ENCODE data around the gene ARHGEF33. TPM values are rescaled to one million over a fixed set of nuclear protein-coding genes. Genes with fewer than 3 reads are reported as not detected.

Gene ARHGEF33
- total and polyA plus RNA-seq, 2 of the 8 experiments (the other 6 are each of a cell fraction or from before 2014, with no cell fraction given), result 0.09 to 0.95 TPM

GRCh38 chr2:38871432-38871831 lies 18.2 kb upstream of the ARHGEF33 start:
- no peak overlapping the region for H4K5ac ChIP-seq (ENCODE audit: insufficient read length, low read depth, low read length)
- no peaks in the 10 kb centered on the region for H3K4me1 ChIP-seq (replicated peaks in 1 of 4; ENCODE audit: control insufficient read depth in 3 of 4, insufficient read depth in 4 of 4, low read length in 3 of 4)
- H3K27ac ChIP-seq (ENCODE audit: low read depth, low read length), result no peak overlapping the region
- no peak overlapping the region for H2BK5ac ChIP-seq (ENCODE audit: low read depth, low read length)
- H2AFZ ChIP-seq (ENCODE audit: low read length), result no peak overlapping the region
- no peaks in the 10 kb centered on the region for H3K79me1 ChIP-seq (ENCODE audit: low read depth, low read length)
- ChIA-PET POLR2A (ENCODE audit: partially characterized antibody) (interaction anchor here (0.6 to 1.3 kb wide), 2 partner anchors 120 to 232 kb away, joined by 3 read pairs; partner anchors contain the start of gene SRSF7), CTCF (ENCODE audit: partially characterized antibody) (no interaction called here)
- H3K9ac ChIP-seq (replicated peaks in 1 of 4; ENCODE audit: extremely low read depth in 1 of 4, low read depth in 3 of 4, low read length in 3 of 4), result no peak overlapping the region
- FAIRE-seq (no peak), DNase-seq (ENCODE audit: low read depth in 1 of 2, low spot score in 2 of 2) (no peak)
- no peak overlapping the region for H3K4ac ChIP-seq (replicated peaks; ENCODE audit: insufficient read length, low read depth, low read length)
- H4K8ac ChIP-seq (ENCODE audit: extremely low read depth, insufficient read depth, low read length), result no peak overlapping the region
- no peak overlapping the region for H3K18ac ChIP-seq (ENCODE audit: extremely low read depth, low read length)
- 96% methylated on average over 3 of the region's 3 CpGs; no CpG with 5 or more reads in 1 of the 2 experiments for WGBS, 2 experiments (ENCODE audit: extremely low coverage in 1 of 2, insufficient coverage in 1 of 2, insufficient read length in 1 of 2, insufficient replicate concordance in 2 of 2, low coverage in 1 of 2, low lambda C conversion rate in 2 of 2, missing lambda C conversion rate in 1 of 2)
- no peak overlapping the region for H3K23ac ChIP-seq (ENCODE audit: insufficient read length)
- no peak overlapping the region for H4K91ac ChIP-seq (replicated peaks; ENCODE audit: insufficient read length, low read length)
- H2BK20ac ChIP-seq (ENCODE audit: low read length), result no peak overlapping the region
- H3K56ac ChIP-seq (replicated peaks; ENCODE audit: insufficient read length, low read depth, low read length), result no peak overlapping the region
- no peak overlapping the region for H2AK5ac ChIP-seq (ENCODE audit: low read depth, low read length)
- H3K4me3 ChIP-seq (ENCODE audit: extremely low read depth in 1 of 4, insufficient read depth in 2 of 4, low read depth in 3 of 4, low read length in 4 of 4), result no peak overlapping the region
- no peak for TF ChIP-seq ZNF274 (IDR thresholded peaks at IDR 0.05; ENCODE audit: borderline replicate concordance, extremely low read depth, low read length)
- no peak for TF ChIP-seq YY1 (IDR thresholded peaks at IDR 0.05; ENCODE audit: low read depth, low read length)
- no peak for TF ChIP-seq POU5F1 (IDR thresholded peaks at IDR 0.05; ENCODE audit: low read depth, low read length)
- TF ChIP-seq EGR1 (IDR thresholded peaks at IDR 0.05; ENCODE audit: borderline replicate concordance, low read depth, low read length), result no peak
- no peak for TF ChIP-seq SIRT6 (IDR thresholded peaks at IDR 0.05; ENCODE audit: low read length)
- TF ChIP-seq KDM5A (IDR thresholded peaks at IDR 0.05; ENCODE audit: low read length), result no peak
- TF ChIP-seq ASH2L (IDR thresholded peaks at IDR 0.05; ENCODE audit: low read length), result no peak
- TF ChIP-seq SP4 (IDR thresholded peaks at IDR 0.05; ENCODE audit: low read length), result no peak
- TF ChIP-seq NRF1 (IDR thresholded peaks at IDR 0.05; ENCODE audit: low read depth, low read length), result no peak
- no peak for TF ChIP-seq CHD2 (IDR thresholded peaks at IDR 0.05; ENCODE audit: low read length)
- TF ChIP-seq MAFK (IDR thresholded peaks at IDR 0.05; ENCODE audit: low read depth, low read length), result no peak
- no peaks in the 10 kb centered on the region for H3K27me3 ChIP-seq (replicated peaks in 1 of 4; ENCODE audit: control insufficient read depth in 3 of 4, extremely low read depth in 1 of 4, insufficient read depth in 3 of 4, low read length in 3 of 4)
- H3K79me2 ChIP-seq (ENCODE audit: control insufficient read depth in 1 of 2, insufficient read depth in 2 of 2, low read length in 2 of 2), result peaks cover 0 to 40% of the 10 kb centered on the region in 2 experiments; a peak in 2 of 4 replicates
- H4K20me1 ChIP-seq (replicated peaks in 1 of 2; ENCODE audit: control insufficient read depth in 1 of 2, insufficient read depth in 2 of 2, low read length in 2 of 2), result peaks cover 0 to 2% of the 10 kb centered on the region in 2 experiments
- no peak overlapping the region for H2BK12ac ChIP-seq (ENCODE audit: low read depth, low read length)
- peaks cover 0 to 11% (median 3%) of the 10 kb centered on the region in 4 experiments; a peak in 1 of 8 replicates for H3K36me3 ChIP-seq (ENCODE audit: control insufficient read depth in 2 of 4, insufficient read depth in 4 of 4, low read length in 3 of 4)
- no peaks in the 10 kb centered on the region for H3K9me3 ChIP-seq (ENCODE audit: insufficient read depth in 2 of 2, low read depth in 1 of 2, low read length in 1 of 2)
- no peak overlapping the region for H2BK120ac ChIP-seq (replicated peaks; ENCODE audit: low read depth, low read length)
- no peak overlapping the region for H3K14ac ChIP-seq (ENCODE audit: insufficient read length)
- H3K23me2 ChIP-seq (ENCODE audit: low read depth, low read length), result peaks cover 8% of the 10 kb centered on the region
- no peak overlapping the region for H2BK15ac ChIP-seq (ENCODE audit: low read length)
- H3K4me2 ChIP-seq (ENCODE audit: insufficient read depth in 1 of 2, low read depth in 2 of 2, low read length in 2 of 2), result no peak overlapping the region
